ENCODE data around the gene CLIC3. TPM values are rescaled to one million over a fixed set of nuclear protein-coding genes. Genes with fewer than 3 reads are reported as not detected.

CLIC3 gene
- total and polyA plus RNA-seq, 2 experiments from 2014 or later, result 0.87 TPM; not detected in 1

DNA sequence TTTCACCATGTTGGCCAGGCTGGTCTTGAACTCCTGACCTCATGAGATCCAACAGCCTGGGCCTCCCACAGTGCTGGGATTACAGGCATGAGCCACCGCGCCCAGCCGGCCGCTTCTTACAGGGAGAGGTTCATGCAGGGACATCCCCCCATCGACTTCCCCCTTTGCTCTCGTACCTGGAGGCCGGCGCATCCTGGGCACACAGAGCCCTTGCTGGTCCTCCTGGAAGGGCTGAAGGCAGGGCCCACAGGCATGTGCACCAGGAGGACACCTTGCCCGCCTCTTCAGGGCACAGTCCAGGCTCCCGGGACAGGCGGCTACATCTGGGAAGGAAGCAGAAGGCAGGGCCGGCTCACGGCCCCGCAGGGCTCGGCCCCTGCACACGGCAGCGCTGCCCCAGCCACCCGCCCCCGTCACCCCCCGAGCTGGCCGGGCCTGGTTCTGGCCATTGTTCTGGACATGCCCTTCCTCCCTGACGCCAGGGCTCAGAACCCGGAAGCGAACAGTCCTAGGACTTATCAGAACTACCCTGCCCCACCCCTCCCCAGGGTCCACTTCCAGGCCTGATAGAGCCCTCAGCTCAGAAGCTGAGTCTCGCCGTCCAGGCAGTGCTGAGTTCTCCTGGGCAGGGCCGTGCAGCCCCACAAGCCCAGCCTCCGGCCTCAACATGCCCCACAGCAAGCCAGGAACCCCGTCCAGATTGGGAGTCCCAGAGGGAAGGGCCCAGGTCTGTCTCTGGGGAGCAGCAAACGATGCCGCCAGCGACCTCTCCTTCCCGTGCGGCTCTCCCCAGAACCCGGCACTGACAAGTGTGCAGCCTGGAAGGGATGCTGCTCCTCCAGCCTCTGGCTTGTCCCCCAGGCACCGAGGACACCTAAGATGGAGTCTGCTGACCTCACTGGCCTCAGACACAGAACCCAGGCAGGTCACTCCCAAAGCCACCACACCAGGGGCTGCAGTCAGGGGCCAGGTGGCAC lies 46.7 kb upstream of the CLIC3 start:
- TF ChIP-seq, protein P1, sequence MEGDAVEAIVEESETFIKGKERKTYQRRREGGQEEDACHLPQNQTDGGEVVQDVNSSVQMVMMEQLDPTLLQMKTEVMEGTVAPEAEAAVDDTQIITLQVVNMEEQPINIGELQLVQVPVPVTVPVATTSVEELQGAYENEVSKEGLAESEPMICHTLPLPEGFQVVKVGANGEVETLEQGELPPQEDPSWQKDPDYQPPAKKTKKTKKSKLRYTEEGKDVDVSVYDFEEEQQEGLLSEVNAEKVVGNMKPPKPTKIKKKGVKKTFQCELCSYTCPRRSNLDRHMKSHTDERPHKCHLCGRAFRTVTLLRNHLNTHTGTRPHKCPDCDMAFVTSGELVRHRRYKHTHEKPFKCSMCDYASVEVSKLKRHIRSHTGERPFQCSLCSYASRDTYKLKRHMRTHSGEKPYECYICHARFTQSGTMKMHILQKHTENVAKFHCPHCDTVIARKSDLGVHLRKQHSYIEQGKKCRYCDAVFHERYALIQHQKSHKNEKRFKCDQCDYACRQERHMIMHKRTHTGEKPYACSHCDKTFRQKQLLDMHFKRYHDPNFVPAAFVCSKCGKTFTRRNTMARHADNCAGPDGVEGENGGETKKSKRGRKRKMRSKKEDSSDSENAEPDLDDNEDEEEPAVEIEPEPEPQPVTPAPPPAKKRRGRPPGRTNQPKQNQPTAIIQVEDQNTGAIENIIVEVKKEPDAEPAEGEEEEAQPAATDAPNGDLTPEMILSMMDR (IDR thresholded peaks at IDR 0.05; ENCODE audit: low read depth, low read length), result no peak
- no peaks in the 10 kb centered on the region for H3K36me3 ChIP-seq
- peaks cover 5% of the 10 kb centered on the region for H3K4me1 ChIP-seq (ENCODE audit: low read depth)
- no peak overlapping the region for H3K27ac ChIP-seq
- no peak overlapping the region for H3K4me3 ChIP-seq
- no peaks in the 10 kb centered on the region for H3K9me3 ChIP-seq (ENCODE audit: low read depth)
- H3K27me3 ChIP-seq, result peaks cover 35% of the 10 kb centered on the region
- DNase-seq (ENCODE audit: low read depth in 1 of 2, low spot score in 1 of 2), result no peak

DNA sequence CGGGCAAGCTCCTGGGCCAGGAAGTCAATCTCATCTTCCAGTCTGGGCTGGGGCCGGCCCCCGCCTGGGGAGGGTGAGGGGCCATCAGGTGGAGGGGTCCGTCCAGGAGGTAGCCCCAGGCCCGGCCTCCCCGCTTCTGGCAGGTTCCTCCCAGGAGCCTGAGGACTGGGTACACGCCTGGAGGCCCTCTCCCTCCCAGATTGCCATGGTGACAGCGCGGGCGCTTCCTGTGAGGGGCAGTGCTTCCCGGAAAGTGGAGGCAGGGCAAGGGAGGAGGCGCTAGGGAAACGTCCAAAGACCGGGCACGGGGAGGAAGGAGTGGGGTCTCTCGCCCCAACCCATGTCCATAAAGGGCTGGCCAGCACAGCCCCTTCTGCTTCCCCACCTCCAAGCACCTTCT lies 44.8 kb upstream of the CLIC3 start:
- no peak for DNase-seq (ENCODE audit: low read depth in 1 of 2, low spot score in 1 of 2)
- Histone ChIP-seq H3K27ac (no peak overlapping the region), H3K27me3 (peaks cover 24% of the 10 kb centered on the region), H3K4me1 (ENCODE audit: low read depth) (peaks cover 5% of the 10 kb centered on the region), H3K4me3 (no peak overlapping the region), H3K9me3 (ENCODE audit: low read depth) (no peaks in the 10 kb centered on the region), H3K36me3 (no peaks in the 10 kb centered on the region)
- TF ChIP-seq, protein P1 (IDR thresholded peaks at IDR 0.05; ENCODE audit: low read depth, low read length), result no peak

DNA sequence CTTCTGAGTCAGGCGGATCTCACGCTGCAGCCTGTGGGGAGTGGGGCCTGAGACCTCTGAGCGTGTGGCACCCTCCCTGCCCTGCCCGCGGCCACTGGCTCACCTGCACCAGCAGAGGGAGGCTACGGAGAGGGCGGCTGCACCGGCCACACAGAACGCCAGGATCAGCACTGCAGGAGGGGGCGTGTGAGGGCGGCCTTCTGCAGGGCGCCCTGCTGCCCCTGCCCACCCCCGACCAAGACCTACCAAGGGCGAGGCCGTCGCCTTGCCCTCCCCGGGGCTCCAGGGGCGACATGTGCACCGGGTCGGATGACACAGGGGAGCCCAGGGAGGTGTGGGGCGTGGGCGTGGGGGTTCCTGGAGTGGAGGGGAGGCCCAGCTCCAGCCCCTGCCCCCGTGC lies 44.2 kb upstream of the CLIC3 start:
- Histone ChIP-seq H3K9me3 (ENCODE audit: low read depth) (no peaks in the 10 kb centered on the region), H3K27ac (no peak overlapping the region), H3K36me3 (no peaks in the 10 kb centered on the region), H3K4me3 (no peak overlapping the region), H3K4me1 (ENCODE audit: low read depth) (peaks cover 5% of the 10 kb centered on the region), H3K27me3 (peaks cover 24% of the 10 kb centered on the region)
- TF ChIP-seq, protein P1 (IDR thresholded peaks at IDR 0.05; ENCODE audit: low read depth, low read length), result no peak
- DNase-seq (ENCODE audit: low read depth in 1 of 2, low spot score in 1 of 2), result no peak

DNA sequence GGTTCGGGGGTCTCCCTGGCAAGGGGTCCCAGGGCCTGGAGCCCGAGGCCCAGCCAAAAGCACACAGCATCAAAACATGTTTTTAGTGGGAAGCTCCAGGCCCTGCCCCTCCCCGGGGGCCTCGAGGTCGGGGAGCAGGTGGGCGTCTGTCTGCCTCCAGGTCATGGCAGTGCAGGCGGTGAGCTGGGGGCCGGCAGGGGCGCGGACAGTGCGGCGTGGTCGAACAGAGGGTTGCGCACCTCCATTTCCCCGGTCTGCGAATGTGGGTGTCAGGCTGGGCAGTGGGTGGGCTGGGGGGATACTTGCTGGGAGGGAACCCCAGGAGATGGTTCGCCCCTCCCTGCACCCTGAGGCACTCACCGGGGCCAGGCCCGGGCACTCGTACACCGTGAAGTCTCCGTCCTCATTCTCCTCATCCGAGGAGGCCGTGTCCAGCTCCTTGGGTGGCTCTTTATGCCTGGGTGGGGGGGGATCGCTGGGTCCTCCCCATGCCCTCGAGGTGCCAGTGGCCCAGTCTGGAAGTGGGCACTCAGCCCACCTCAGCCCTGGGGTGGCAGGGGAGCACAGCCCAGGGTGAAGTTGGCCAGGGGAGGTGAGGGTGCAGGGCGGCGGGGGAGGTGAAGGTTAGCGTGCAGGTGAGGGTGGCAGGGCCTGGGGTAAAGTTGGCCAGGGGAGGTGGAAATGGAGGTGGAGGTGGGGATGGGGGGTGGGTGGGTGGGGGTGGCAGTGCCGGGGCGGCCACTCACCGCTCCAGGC lies 43.4 kb upstream of the CLIC3 start:
- H3K4me1 ChIP-seq (ENCODE audit: low read depth), result no peaks in the 10 kb centered on the region
- no peak overlapping the region for H3K4me3 ChIP-seq
- H3K36me3 ChIP-seq, result no peaks in the 10 kb centered on the region
- no peak for DNase-seq (ENCODE audit: low read depth in 1 of 2, low spot score in 1 of 2)
- H3K27ac ChIP-seq, result no peak overlapping the region
- peaks cover 16% of the 10 kb centered on the region for H3K27me3 ChIP-seq
- TF ChIP-seq, protein P1 (IDR thresholded peaks at IDR 0.05; ENCODE audit: low read depth, low read length), result no peak
- H3K9me3 ChIP-seq (ENCODE audit: low read depth), result no peaks in the 10 kb centered on the region

DNA sequence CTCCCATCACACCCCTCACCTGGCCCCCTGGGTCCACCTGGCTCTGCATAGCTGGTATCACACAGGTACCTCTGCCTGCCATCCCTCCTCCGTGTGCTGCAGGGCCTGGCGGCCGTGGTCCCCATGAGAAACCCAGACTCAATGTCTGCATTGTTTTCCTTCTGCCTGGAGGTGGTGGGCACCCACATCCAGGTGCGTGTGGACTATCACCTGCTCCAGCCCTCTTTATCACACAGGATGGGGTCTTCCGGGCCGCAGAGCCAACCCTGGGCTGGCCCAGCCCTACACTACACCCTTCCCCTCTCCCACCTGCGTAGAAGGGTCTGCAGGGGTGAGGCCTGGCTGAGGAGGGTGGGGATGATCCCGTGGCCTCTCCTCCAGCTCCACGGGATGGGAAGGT lies 42.5 kb upstream of the CLIC3 start:
- no peaks in the 10 kb centered on the region for H3K9me3 ChIP-seq (ENCODE audit: low read depth)
- H3K4me3 ChIP-seq, result no peak overlapping the region
- TF ChIP-seq, protein P1 (IDR thresholded peaks at IDR 0.05; ENCODE audit: low read depth, low read length), result no peak
- H3K27ac ChIP-seq, result no peak overlapping the region
- H3K27me3 ChIP-seq, result peaks cover 8% of the 10 kb centered on the region
- no peaks in the 10 kb centered on the region for H3K4me1 ChIP-seq (ENCODE audit: low read depth)
- no peak for DNase-seq (ENCODE audit: low read depth in 1 of 2, low spot score in 1 of 2)
- H3K36me3 ChIP-seq, result no peaks in the 10 kb centered on the region

All from cardiac muscle cell (in vitro differentiated cells and primary cell).